Astrocyte (in vitro differentiated cells and primary cell): ENCODE measurements around the gene ZBTB24.

ENCODE experiments used
- CTCF ChIP-seq: IDR thresholded peaks from 2 replicates; pipeline ENCODE4 v1.5.1; 2011; ENCODE audit warnings: low read depth, mild to moderate bottlenecking, inconsistent platforms, low read length, moderate library complexity; ENCODE audit not compliant: insufficient read depth
- EZH2 ChIP-seq: IDR thresholded peaks from 2 replicates; pipeline ENCODE4 v1.6.1; 2012; ENCODE audit warnings: mild to moderate bottlenecking, low read length, inconsistent platforms; ENCODE audit not compliant: insufficient read depth

- no peak for TF ChIP-seq CTCF
- no peak for TF ChIP-seq EZH2
Measured at GRCh38 chr6:109498052-109498451, 15.0 kb upstream of the ZBTB24 start.
